ENCODE data around the gene NLGN1.

NLGN1 gene

DNA sequence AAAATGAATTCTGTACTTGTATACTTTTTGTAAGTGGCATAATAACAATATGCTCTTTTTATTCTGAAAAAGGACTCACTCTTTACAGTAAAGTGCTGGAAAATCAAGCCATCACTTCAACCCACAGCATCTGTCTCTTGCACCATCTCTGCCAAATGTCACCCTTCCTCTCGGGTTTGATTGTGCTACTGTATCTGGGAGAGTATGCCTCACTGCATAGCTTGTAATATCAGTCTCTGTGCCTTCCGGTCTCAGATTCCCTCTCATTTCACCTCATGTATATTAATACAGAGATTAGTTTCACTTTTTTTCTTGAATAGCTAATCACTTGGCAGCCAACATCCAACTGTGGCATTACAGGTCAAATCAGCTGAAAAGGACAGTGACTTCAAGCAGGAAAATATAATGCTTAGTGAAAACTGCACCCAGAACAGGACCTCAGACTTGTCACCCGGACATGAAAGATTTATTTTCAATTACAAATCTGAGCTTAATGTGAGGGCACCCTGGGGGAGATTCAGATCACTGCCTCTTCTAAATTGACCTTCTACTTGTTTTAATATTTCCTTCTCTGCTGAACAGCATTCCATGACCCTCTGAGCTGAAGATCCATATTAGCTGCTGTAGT is 855.8 kb downstream of the NLGN1 start:
- H3K4me3 ChIP-seq (ENCODE audit: low read depth, low read length, poor library complexity, severe bottlenecking): no peak overlapping the region
- H3K4me2 ChIP-seq (ENCODE audit: low read length): no peak overlapping the region
- H3K4me1 ChIP-seq (ENCODE audit: insufficient read depth, low read length, severe bottlenecking): no peaks in the 10 kb centered on the region
- H3K79me2 ChIP-seq (ENCODE audit: insufficient read depth, low read length): no peaks in the 10 kb centered on the region
- H2AFZ ChIP-seq (ENCODE audit: low read length): no peak overlapping the region
- H3K9ac ChIP-seq (ENCODE audit: low read length): no peak overlapping the region
- no peaks in the 10 kb centered on the region for H3K27me3 ChIP-seq (ENCODE audit: insufficient read depth, low read length)
- TF ChIP-seq, protein P1, sequence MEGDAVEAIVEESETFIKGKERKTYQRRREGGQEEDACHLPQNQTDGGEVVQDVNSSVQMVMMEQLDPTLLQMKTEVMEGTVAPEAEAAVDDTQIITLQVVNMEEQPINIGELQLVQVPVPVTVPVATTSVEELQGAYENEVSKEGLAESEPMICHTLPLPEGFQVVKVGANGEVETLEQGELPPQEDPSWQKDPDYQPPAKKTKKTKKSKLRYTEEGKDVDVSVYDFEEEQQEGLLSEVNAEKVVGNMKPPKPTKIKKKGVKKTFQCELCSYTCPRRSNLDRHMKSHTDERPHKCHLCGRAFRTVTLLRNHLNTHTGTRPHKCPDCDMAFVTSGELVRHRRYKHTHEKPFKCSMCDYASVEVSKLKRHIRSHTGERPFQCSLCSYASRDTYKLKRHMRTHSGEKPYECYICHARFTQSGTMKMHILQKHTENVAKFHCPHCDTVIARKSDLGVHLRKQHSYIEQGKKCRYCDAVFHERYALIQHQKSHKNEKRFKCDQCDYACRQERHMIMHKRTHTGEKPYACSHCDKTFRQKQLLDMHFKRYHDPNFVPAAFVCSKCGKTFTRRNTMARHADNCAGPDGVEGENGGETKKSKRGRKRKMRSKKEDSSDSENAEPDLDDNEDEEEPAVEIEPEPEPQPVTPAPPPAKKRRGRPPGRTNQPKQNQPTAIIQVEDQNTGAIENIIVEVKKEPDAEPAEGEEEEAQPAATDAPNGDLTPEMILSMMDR (IDR thresholded peaks at IDR 0.05; ENCODE audit: low read length): no peak
- TF ChIP-seq EZH2 (IDR thresholded peaks at IDR 0.05; ENCODE audit: borderline replicate concordance, low read length): no peak
- no peaks in the 10 kb centered on the region for H3F3A ChIP-seq (ENCODE audit: insufficient read depth, low read length)
- H3K27ac ChIP-seq (ENCODE audit: low read depth, low read length, poor library complexity, severe bottlenecking): no peak overlapping the region
- H3K9me2 ChIP-seq (ENCODE audit: low read depth, low read length): no peaks in the 10 kb centered on the region
- H4K20me1 ChIP-seq (ENCODE audit: insufficient read depth, low read length): no peaks in the 10 kb centered on the region
- H3K36me3 ChIP-seq (ENCODE audit: insufficient read depth, low read length): no peaks in the 10 kb centered on the region
- no peaks in the 10 kb centered on the region for H3K9me3 ChIP-seq (ENCODE audit: low read length)

DNA sequence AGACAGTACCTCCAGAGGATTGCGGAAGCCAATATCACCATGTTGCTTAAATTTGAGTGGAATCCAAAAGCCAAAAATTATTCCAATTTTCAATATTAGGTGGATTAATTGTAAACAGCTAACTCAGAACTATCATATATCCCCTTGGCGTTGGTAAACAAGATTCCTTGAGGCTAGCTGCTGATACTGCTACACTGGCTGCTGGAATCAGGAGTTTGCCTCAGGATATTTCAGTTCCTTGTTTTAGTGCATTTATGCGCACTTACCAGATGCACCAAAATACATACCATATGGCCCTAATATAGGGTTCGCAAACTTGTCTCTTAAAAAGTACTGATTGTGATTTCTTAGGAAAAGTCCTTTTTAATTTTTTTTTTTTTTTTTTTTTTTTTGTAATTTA is 856.4 kb downstream of the NLGN1 start:
- H3K36me3 ChIP-seq (ENCODE audit: insufficient read depth, low read length): no peaks in the 10 kb centered on the region
- no peak overlapping the region for H3K27ac ChIP-seq (ENCODE audit: low read depth, low read length, poor library complexity, severe bottlenecking)
- H2AFZ ChIP-seq (ENCODE audit: low read length): no peak overlapping the region
- H4K20me1 ChIP-seq (ENCODE audit: insufficient read depth, low read length): no peaks in the 10 kb centered on the region
- no peaks in the 10 kb centered on the region for H3K4me1 ChIP-seq (ENCODE audit: insufficient read depth, low read length, severe bottlenecking)
- no peaks in the 10 kb centered on the region for H3K79me2 ChIP-seq (ENCODE audit: insufficient read depth, low read length)
- H3F3A ChIP-seq (ENCODE audit: insufficient read depth, low read length): no peaks in the 10 kb centered on the region
- H3K27me3 ChIP-seq (ENCODE audit: insufficient read depth, low read length): no peaks in the 10 kb centered on the region
- no peak overlapping the region for H3K4me2 ChIP-seq (ENCODE audit: low read length)
- H3K9me2 ChIP-seq (ENCODE audit: low read depth, low read length): no peaks in the 10 kb centered on the region
- no peak overlapping the region for H3K9ac ChIP-seq (ENCODE audit: low read length)
- TF ChIP-seq, protein P1 (IDR thresholded peaks at IDR 0.05; ENCODE audit: low read length): no peak
- no peak for TF ChIP-seq EZH2 (IDR thresholded peaks at IDR 0.05; ENCODE audit: borderline replicate concordance, low read length)
- no peak overlapping the region for H3K4me3 ChIP-seq (ENCODE audit: low read depth, low read length, poor library complexity, severe bottlenecking)
- no peaks in the 10 kb centered on the region for H3K9me3 ChIP-seq (ENCODE audit: low read length)

GRCh38 chr3:174255454-174255853 is 857.9 kb downstream of the NLGN1 start:
- Histone ChIP-seq H3K79me2 (ENCODE audit: insufficient read depth, low read length) (no peaks in the 10 kb centered on the region), H4K20me1 (ENCODE audit: insufficient read depth, low read length) (no peaks in the 10 kb centered on the region), H3K9me2 (ENCODE audit: low read depth, low read length) (no peaks in the 10 kb centered on the region), H2AFZ (ENCODE audit: low read length) (no peak overlapping the region), H3K9me3 (ENCODE audit: low read length) (no peaks in the 10 kb centered on the region), H3K27me3 (ENCODE audit: insufficient read depth, low read length) (no peaks in the 10 kb centered on the region), H3K4me2 (ENCODE audit: low read length) (no peak overlapping the region), H3K27ac (ENCODE audit: low read depth, low read length, poor library complexity, severe bottlenecking) (no peak overlapping the region), H3K36me3 (ENCODE audit: insufficient read depth, low read length) (no peaks in the 10 kb centered on the region), H3K4me1 (ENCODE audit: insufficient read depth, low read length, severe bottlenecking) (no peaks in the 10 kb centered on the region), H3F3A (ENCODE audit: insufficient read depth, low read length) (no peaks in the 10 kb centered on the region), H3K4me3 (ENCODE audit: low read depth, low read length, poor library complexity, severe bottlenecking) (no peak overlapping the region), H3K9ac (ENCODE audit: low read length) (no peak overlapping the region)
- TF ChIP-seq EZH2 (IDR thresholded peaks at IDR 0.05; ENCODE audit: borderline replicate concordance, low read length): no peak
- TF ChIP-seq, protein P1 (IDR thresholded peaks at IDR 0.05; ENCODE audit: low read length): no peak

All from OCI-LY1 (cell line).